NCI-H82 treated with DMSO at 0.1 percent for 48 hours (cell line): ENCODE measurements around the gene ZNF43.
"Not testable (repeated sequence)": the region's sequence is repeated elsewhere in the genome, so short reads cannot be mapped to it uniquely, and the experiment has no call there.

Source experiments
- DNase-seq: peaks from one replicate; lab custom pipeline; 2025; ENCODE audit not compliant: unreplicated experiment; lab: John Stamatoyannopoulos, UW

ZNF43 gene

DNA sequence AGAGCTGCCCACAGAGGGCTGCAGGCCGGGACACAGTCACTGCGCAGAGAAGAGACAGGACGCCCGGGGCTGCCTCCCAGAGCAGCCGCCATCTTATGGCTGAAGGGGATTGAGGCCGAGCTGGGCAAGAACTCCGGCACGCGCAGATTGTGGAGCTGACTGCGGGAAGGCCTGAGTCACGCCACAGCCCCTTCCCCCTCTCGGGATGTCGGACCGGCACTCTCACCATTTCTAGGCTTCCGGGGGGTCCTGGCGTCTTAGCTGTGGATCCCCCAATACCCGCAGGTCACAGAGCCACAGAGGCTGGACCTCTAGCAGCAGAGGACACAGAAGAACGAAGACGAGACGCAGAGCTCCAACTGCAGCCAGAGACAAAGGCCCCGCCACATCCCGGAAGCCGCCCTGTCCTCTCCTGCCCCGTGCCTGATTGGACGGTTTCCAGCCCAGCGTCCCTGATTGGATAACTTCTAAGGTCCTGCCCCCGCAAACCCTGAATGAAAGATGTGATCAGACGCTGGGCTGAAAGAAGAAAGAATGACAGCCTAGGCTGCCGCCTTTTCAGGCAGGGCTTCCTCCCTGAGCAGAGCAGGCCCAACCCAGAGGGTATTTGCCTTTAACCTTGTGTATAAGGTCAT, at the start of gene ZNF43:
ZNF43 (minus strand) TSS at position 373 of the 635 bp plus-strand sequence; CDS start at position 229, 144 bp downstream.
- DNase-seq: peak; percentile 83

DNA sequence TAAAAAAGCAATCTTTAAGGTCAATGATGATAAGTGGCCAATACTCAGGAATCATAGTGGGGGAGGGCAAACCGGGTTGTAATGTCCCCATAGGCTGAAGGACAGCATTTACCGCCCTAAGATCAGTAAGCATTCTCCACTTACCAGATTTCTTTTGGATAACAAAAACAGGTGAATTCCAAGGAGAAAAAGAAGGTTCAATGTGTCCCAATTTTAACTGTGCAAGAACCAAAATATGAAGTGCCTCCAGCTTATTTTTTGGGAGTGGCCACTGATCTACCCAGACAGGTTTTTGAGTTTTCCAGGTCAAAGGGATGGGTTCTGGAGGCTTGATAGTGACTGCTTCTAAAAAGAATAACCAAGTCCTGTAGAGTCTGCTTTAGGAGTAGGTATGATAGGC, 49.5 kb upstream of the ZNF43 start:
- not testable (repeated sequence) for DNase-seq

DNA sequence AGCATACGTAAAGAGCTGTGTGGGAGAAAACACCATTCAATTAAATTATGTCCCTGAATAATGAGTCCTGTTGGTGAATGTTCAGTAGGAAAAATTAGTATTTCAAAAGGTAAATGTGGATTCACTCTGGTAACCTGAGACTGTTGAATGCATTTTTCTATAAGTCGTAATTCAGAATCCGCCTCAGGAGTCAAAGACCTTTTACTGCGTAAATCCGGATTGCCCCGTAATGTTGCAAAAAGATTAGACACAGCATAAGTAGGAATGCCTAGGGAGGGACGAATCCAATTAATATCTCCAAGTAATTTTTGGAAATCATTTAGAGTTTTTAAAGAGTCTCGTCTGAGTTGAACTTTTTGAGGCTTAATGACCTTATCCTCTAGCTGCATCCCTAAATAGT, 48.8 kb upstream of the ZNF43 start:
- DNase-seq: not testable (repeated sequence)

DNA sequence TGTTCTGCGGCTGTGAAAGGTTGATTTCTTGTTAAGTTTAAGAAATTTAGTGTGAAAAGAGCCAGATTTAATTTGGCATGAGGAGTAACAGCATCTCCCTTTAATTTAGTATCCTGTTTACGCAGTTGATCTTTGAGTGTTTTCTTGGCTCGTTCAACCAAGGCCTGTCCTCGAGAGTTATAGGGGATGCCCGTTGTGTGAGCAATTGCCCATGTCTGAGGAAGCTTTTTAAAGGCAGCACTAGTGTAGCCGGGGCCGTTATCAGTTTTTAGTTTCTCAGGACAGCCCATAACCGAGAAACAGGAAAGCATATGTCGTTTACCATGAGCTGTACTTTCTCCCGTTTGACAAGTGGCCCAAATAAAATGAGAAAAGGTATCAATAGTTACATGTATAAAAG, 47.5 kb upstream of the ZNF43 start:
- DNase-seq: no peak

DNA sequence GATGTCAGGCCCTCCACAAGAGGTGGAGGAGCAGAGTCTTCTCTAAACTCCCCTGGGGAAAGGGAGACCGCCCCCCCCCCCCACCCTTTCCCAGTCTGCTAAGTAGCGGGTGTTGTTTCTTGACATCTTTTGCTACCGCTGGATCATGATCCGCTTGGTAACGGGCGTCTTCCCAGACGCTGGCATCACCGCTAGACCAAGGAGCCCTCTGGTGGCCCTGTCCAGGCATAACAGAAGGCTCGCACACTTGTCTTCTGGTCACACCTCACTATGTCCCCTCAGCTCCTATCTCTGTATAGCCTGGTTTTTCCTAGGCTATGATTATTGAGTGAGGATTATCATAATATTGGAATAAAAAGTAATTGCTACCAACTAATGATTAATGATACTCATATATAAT, 44.8 kb upstream of the ZNF43 start:
- not testable (repeated sequence) for DNase-seq

DNA sequence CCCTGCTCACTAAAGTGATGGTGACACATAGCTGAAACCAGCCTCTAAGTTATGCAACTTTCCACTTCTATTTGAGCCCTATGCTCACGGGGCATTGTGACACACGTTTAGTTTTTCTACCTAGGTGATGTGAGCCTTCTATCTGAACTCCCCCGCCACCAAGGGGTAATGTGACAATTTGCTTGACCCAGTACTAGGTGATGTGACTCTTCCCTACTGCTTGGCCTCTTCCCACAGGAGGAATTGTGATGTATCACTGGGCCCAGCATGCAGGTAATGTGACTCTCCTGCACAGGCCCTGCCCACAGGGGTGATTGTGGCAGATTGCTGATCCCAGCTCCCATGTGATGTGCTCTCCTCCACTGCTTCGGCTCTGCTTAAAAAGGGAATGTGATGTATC, 42.7 kb upstream of the ZNF43 start:
- no peak for DNase-seq

DNA sequence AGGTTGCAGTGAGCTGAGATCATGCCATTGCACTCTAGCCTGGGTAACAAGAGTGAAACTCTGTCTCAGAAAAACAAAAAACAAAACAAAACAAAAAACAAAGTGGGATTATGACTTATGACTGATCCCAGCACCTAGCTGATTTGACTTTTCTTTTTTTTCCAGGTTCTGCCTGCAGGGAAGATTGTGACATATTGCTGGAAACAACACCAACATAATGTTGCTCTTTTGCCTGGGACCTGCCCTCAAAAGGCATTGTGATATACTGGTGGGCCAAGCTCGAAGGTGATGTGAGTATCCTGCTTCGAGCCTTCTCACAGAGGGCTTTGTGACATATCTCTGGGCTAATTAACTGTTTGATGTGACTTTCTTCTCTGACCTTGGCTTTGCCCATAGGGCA, 42.0 kb upstream of the ZNF43 start:
- no peak for DNase-seq

DNA sequence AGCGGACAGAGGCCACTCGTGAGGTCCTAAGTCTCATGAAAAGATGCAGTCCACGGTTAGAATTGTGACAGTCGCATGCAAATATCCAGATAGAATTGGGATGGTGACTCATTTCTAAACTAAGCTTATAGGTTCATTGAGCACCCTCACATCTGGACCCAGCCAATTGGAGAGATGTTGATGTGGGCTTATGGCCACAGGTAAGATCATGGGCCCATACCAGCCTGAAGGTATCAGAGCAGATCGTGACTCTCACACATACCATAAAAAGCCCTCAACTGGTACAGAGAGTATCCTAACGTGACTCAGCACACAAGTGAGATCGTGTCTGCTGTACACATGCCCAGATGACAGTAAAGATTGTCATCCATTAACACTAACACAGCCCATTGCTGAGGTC, 40.6 kb upstream of the ZNF43 start:
- DNase-seq: not testable (repeated sequence)

DNA sequence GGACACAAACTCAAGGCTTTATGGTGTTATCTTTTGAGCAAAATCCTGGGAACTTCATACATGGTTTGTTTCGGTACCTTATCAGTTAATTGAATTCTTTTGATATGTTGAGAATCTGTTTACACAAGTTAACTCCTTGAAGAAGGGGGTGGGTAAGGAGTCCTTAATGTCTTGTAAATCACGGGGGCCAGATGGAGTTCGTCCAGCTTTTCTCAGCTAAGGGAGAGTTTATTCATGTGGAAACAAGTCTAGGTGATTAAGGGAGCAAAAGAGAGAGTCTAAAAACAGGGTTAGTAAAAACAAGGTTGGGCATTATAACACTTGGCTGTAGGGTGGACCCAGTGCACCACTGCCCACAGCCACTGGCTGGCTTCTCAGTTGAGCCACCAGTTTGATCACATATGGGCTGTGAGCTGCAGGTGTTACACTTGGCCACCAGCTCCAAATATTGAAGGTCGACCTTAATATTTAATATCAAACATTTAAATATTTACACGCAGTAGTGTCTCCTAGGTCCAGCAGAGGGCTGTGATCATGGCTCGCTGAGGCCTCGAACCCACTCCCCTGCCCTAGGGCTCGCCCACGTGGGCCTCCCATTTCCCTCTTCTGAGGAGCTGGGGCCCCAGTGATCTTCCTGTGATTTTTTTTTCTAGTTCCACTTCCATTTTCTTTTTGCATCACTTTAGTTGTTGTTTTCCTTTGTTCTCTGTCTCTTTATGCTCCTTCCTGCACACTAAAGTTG, 21.0 kb upstream of the ZNF43 start:
- DNase-seq: no peak

DNA sequence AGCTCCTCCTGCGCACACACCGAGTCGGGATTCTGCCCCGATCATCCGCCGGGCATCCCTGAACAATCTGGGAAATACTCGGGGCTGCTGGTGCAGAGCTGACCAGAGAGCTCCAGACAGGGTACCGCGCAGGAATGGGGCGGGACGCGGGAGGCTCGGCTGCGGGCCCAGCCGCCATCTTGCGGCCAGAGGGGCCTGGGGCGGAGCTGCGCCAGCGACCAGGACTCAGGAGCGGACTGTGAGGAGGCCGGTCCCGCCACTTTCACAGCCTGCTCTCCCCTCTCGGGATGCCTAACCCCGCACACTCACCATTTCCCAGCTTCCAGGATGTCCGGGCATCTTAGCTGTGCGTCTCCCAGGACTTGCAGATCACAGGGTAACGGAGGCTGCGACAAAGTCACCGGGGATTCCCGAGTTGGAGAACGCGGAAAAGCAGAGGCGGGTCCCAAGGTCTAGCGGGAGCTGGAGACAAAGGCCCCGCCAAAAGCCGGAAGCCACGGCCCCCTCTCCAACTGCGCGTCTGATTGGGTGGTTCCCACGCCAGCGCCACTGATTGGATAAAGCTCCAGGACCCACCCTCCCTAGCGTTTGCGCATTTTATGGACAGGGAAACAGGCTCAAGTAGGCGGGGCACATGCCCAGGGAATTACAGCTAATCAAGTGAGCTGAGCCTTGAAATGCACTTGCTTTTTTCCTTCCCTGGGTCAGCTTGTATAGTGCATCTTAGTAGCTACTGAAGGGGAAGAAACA, 15.8 kb upstream of the ZNF43 start:
- DNase-seq: peak; percentile 95

DNA sequence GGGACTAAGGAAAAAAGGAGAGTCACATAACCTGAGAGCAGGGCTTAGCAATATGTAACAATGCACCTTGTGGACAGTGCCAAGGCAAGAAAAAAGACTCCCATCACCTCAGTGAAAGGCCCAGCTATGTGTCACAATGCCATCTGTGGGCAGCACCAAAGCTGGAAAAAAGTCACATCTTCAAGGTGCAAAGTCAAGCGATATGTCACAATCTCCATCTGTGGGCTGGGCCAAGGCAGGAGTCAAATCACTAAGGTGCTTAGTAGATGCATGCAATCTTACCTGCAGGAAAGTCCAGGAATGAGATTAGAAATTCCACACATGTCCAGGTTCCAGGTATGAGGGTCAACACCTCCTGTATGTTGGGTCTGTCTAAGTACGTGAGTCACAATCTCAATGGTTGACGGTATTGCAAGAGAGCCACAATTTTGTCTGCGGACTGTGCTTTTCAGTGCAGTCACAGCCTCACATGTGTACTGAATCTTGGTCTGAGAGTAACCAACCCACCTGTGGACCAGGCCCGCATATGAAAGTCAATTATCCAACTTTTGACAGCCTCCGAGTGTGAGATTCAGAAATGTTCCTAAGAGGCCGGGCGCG, 14.8 kb upstream of the ZNF43 start:
- no peak for DNase-seq

DNA sequence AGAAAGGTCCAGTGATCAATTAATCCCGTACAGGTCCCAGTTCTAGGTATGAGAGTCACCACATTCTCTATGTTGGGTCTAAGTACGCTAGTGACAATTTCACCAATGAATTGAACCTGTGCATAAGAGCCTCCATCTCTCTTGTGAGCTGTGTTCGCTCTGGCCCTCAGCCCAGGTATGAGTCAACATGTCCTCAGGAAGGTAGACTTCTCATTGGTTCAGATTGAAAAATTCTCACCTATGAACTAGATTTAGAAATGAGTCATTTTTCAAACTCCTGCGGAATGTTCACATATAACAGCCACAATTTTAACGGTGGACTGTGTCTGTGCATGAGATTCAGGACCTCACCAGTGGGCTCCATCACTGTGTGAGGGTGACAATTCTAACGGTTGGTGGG, 12.7 kb upstream of the ZNF43 start:
- DNase-seq: no peak

DNA sequence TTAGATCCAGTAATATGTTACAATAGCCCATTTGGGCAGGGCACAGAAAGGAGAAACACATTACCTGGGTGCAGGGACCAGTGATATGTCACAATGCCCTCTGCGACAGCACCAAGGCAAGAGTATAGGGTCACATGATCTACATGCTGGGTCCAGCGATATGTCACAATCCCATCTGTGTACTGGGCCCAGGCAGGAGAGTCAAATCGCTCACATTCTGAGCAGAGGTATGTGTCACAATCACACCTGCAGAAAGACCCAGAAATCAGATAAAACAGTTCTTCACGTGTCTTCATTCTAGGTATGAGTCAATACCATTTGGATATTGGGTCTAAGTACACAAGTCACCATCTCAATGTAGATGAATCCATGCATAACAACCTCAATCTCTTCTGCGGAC, 7.1 kb upstream of the ZNF43 start:
- DNase-seq: no peak

DNA sequence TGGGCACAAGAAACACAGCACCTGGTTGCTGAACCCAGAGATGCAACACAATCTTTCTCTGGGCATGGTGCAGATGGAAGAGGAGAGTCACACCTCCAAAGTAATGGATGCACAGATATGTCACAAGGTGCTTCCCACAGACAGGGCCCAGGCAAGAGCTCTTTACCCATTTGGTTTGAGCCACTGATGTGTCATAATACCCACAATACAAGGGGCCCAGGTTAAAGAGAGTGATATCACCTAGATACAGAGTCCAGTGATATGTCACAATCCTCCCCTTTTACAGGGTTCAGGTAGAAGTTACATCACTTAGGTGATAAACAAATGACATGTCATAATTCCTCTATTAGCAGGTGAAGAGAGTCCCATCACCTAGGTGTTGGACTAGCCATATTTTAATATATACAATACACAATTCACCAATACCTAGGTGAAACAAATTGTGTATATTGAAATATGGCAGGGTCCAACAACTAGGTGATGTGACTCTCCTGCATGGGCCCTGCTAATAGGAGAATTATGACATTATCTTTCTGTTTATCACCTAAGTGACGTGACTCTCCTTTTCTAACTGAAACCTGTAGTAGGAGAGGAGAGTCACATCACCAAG, 5.6 kb upstream of the ZNF43 start:
- no peak for DNase-seq

DNA sequence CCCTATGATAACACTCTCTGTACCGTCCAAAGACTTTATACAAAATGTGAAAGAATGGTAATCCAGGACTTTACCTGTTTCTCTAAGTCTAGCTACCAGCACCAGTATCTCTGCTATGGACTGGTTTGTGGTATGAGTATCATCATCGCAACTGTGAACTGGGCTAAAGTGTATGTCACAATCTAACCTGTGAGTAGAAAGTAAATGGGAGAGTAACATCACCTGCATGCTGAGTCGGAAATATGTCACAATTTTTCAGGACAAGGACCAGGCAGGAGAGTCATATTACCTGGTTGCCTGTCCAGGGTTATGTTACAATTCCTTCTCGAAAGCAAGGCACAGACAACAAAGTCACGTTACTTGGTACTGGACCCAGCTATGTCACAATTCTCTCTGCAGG, 5.1 kb upstream of the ZNF43 start:
- DNase-seq: no peak

DNA sequence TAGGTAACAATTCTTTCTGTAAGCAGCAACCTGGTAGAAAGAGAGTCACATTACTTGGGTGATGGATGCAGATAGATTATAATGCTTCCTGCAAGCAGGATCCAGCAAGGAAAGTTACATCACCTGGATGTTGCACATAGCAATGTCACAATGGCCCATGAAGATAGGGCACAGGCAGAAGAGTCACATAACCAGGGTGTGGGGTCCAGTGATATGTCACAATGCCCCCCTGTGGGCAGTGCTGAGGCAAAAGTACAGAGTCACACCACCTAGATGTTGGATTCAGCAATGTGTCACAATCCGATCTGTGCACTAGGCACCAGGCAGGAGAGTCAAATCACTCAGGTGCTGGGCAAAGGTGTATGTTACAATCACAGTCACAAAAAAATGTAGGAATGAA, 4.0 kb upstream of the ZNF43 start:
- no peak for DNase-seq

DNA sequence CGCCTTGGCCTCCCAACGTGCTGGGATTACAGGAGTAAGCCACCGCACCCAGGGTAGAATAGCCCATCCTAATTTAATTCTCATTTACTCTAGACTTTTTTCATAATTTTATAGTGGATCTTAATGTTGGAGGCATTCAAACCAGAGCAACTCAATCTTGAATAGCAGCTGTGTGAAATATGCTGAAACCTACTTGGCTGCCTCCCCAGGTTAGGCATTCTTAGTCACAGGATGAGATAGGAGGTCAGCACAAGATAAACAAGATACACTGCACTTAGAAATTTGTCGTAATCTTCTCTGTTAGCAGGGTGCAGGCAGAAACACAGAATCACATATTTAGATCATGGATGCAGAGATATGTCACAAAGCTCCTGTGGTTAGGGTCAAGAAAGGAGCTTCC, 2.7 kb upstream of the ZNF43 start:
- DNase-seq: no peak

DNA sequence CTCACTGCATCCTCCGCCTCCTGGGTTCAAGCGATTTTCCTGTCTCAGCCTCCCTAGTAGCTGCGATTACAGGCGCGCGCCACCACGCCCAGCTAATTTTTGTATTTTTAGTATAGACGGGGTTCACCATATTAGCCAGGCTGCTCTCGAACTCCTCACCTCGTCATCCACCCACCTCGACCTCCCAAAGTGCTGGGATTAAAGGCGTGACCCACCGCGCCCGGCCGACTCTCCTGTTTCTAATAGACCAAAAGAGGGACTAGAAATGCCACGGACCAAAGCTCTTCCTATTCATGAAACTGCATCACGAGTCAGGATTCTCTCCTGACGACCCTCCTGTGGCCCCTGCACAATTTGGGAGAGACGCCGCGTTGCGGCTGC, 563 bp downstream of the ZNF43 start:
- no peak for DNase-seq

DNA sequence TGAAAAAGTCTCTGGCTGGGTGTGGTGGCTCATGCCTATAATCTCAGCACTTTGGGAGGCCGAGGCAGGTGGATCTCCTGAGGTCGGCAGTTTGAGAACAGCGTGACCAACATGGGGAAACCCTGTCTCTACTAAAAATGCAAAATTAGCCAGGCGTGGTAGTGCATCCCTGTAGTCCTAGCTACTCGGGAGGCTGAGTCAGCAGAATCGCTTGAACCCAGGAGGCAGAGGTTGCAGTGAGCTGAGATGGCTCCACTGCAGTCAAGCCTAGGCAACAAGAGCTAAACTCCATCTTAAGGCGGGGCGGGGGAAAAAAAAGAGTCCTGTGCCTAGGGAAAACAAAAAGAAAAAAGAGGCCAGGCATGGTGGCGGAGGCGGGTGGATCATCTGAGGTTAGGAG, 2.2 kb downstream of the ZNF43 start:
- no peak for DNase-seq

DNA sequence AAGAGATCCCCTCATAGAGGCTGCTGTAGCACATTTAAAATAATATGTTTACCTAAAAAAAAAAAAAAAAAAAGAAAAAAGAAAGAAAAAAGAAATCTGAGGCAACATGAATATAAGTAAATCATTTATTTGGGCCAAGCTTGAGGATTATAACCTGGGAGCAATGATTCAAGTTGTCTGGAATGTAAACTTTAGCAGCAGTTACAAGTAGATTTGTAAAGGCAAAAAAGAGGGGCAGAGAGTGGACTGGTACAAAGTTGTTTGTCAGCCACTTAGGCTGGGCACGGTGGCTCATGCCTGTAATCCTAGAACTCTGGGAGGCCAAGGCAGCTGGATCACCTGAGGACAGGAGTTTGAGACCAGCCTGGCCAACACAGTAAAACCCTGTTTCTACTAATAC, 11.3 kb downstream of the ZNF43 start:
- DNase-seq: no peak

DNA sequence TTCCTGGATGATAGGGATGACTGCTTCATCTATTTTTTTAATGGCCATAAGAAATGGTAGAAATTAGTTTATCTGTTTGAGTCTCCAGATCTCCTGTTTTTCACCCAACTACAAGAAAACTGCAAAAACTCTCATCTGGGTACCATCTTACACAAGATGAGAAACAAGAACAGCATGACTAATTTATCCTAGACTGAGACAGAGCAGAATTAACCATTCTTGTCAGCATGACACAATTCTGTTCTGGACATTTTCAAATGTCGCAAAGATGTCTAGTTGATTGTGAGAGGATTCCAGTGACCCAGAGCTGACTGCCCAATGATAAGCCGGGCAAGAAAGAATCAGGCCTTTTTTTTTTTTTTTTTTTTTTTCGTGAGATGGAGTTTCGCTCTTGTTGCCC, 12.8 kb downstream of the ZNF43 start:
- no peak for DNase-seq
